Skeletal muscle tissue (tissue), 4 donors: ENCODE data around the gene TNN. TPM values are rescaled to one million over a fixed set of nuclear protein-coding genes. Genes with fewer than 3 reads are reported as not detected.

ENCODE experiments used
- H3K27ac ChIP-seq: one replicate; pipeline ENCODE4 v1.7.0; 2013; ENCODE audit warnings: mild to moderate bottlenecking, low read depth, low read length, inconsistent platforms
- H3K27me3 ChIP-seq, 3 donors: one replicate each; pipeline ENCODE4 v1.7.0; 2013; ENCODE audit warnings: low read length in 3 of 3; ENCODE audit not compliant: control insufficient read depth in 3 of 3, insufficient read depth in 3 of 3
- H3K36me3 ChIP-seq, 3 donors: one replicate each; pipeline ENCODE4 v1.7.0; 2013; ENCODE audit warnings: low read length in 3 of 3; ENCODE audit not compliant: control insufficient read depth in 3 of 3, insufficient read depth in 3 of 3
- H3K4me1 ChIP-seq, 3 donors: one replicate each; pipeline ENCODE4 v1.7.0; 2013; ENCODE audit warnings: low read length in 3 of 3, mild to moderate bottlenecking in 3 of 3; ENCODE audit not compliant: control insufficient read depth in 3 of 3, insufficient read depth in 3 of 3
- H3K4me3 ChIP-seq, 3 donors: one replicate each; pipeline ENCODE4 v1.7.0; 2013; ENCODE audit warnings: low read length in 3 of 3
- H3K9ac ChIP-seq, 3 donors: one replicate each; pipeline ENCODE4 v1.7.0; 2013; ENCODE audit warnings: low read length in 3 of 3, mild to moderate bottlenecking in 3 of 3, moderate library complexity in 2 of 3, low read depth in 1 of 3
- H3K9me3 ChIP-seq, 3 donors: one replicate each; pipeline ENCODE4 v1.7.0; 2013; ENCODE audit warnings: low read length in 3 of 3; ENCODE audit not compliant: control insufficient read depth in 3 of 3
- total RNA-seq: library from RNA; depleted of rRNA; stranded (reverse); fragments of >200 nt; gene quantifications from one replicate; pipeline ENCODE4 v1.2.3, GENCODE V29; 2014
- donor health status: Osteomylitis.

Gene TNN
- total RNA-seq, 1 donor from 2014 or later: 5.7 TPM

GRCh38 chr1:175079338-175079737 is 11.7 kb downstream of the TNN start:
- Histone ChIP-seq H3K4me1 (no peaks in the 10 kb centered on the region), H3K27me3 (peaks cover 0 to 3% (median 3%) of the 10 kb centered on the region in 3 donors), H3K9me3 (no peaks in the 10 kb centered on the region), H3K27ac (no peak overlapping the region), H3K4me3 (no peak overlapping the region), H3K36me3 (no peaks in the 10 kb centered on the region), H3K9ac (no peak overlapping the region)

DNA sequence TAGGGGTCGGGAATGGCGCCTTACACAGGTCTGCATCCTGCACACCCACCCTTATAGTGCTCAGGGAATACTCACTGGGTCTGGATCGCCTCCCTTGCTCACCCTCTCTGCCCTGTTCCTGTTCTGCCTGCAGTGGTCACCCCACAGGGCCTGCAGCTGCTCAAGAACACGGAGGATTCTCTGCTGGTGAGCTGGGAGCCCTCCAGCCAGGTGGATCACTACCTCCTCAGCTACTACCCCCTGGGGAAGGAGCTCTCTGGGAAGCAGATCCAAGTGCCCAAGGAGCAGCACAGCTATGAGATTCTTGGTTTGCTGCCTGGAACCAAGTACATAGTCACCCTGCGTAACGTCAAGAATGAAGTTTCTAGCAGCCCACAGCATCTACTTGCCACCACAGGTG is 12.4 kb downstream of the TNN start:
- Histone ChIP-seq H3K36me3 (no peaks in the 10 kb centered on the region), H3K4me1 (no peaks in the 10 kb centered on the region), H3K27me3 (peaks cover 0 to 3% (median 3%) of the 10 kb centered on the region in 3 donors), H3K9ac (no peak overlapping the region), H3K9me3 (no peaks in the 10 kb centered on the region), H3K27ac (no peak overlapping the region), H3K4me3 (no peak overlapping the region)

GRCh38 chr1:175081983-175082382 is 14.3 kb downstream of the TNN start:
- Histone ChIP-seq H3K27ac (no peak overlapping the region), H3K4me1 (no peaks in the 10 kb centered on the region), H3K9ac (no peak overlapping the region), H3K27me3 (peaks cover 0 to 3% (median 3%) of the 10 kb centered on the region in 3 donors), H3K36me3 (no peaks in the 10 kb centered on the region), H3K9me3 (no peaks in the 10 kb centered on the region), H3K4me3 (no peak overlapping the region)

DNA sequence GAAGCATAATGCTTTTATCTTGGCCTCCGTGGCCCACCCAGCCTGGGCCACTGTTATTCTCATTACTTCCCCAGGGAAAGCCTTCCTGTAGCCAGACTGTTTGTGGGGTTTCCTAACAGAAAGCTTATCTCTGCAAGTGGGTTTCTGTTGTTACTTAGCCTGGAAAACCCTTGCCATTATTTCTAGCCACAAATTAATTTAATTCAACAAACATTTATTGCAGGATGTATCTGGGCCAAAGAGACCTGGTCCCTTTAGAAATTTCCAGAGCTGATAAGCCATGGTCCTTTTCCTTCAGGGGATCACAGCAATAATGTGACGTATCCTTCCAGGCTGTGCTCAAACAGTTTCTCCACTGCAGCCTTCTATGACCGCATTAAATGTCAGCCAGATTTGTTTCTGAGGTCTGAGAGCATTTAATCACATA is 20.9 kb downstream of the TNN start:
- H3K27ac ChIP-seq: no peak overlapping the region
- H3K9me3 ChIP-seq: no peaks in the 10 kb centered on the region
- peaks cover 0 to 3% (median 0%) of the 10 kb centered on the region in 3 donors for H3K4me1 ChIP-seq
- no peaks in the 10 kb centered on the region for H3K36me3 ChIP-seq
- no peak overlapping the region for H3K4me3 ChIP-seq
- H3K9ac ChIP-seq: no peak overlapping the region
- H3K27me3 ChIP-seq: peaks cover 0 to 2% (median 0%) of the 10 kb centered on the region in 3 donors

DNA sequence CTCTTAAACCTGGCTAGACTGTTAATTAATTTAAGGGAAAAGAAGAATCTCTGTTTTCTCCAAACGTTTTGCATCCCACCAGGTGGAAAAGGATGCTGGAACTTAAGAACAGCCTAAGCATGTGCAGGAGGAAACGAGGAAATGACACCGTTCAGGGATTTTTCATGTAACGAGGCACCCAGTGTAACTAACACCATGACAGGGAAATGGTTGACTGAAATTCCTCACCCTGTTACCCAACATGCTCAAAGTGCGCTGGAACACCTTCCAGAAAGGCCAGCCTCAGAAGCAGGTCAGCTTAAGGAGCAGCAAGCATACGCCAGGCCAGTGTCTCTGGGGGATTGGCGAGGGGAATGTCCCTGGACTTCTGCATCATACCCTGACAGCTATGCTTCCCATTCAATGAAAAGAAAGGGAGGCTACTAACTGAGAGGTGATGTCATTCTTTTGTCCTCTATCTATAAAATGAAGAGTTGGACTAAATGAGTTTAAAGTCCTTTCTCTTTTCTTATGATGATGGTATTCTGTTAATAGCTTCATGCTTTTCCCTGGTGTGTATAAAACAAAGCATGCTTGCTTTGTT is 21.6 kb downstream of the TNN start:
- Histone ChIP-seq H3K4me3 (no peak overlapping the region), H3K27me3 (no peaks in the 10 kb centered on the region), H3K4me1 (peaks cover 0 to 3% (median 0%) of the 10 kb centered on the region in 3 donors), H3K36me3 (no peaks in the 10 kb centered on the region), H3K9me3 (no peaks in the 10 kb centered on the region), H3K27ac (no peak overlapping the region), H3K9ac (no peak overlapping the region)

- Histone ChIP-seq H3K4me1 (peaks cover 0 to 3% (median 0%) of the 10 kb centered on the region in 3 donors), H3K27ac (no peak overlapping the region), H3K27me3 (no peaks in the 10 kb centered on the region), H3K9ac (no peak overlapping the region), H3K36me3 (no peaks in the 10 kb centered on the region), H3K9me3 (no peaks in the 10 kb centered on the region), H3K4me3 (no peak overlapping the region)
These were observed 23.1 kb downstream of the TNN start for GRCh38 chr1:175090780-175091179.

DNA sequence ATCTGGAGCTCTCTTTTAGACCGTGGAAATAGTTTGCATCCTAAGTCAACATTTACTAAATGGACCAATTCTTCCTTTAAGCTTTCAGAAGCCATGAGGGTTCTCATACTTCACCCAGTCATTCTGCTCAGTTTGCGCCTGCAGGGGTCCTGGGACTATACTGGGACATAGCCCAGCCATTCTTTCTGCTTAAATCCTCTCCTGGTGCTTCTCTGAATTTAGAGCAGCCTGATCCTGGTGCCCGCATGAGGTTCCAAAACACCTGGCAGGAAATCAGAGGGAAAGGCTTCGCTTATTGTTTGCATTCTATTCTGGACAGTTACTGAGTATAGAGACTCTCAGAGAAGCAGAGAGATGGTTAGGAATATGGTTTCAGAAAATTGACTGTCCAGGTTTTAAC is 27.0 kb downstream of the TNN start:
- no peak overlapping the region for H3K4me3 ChIP-seq
- H3K27ac ChIP-seq: no peak overlapping the region
- H3K9ac ChIP-seq: no peak overlapping the region
- H3K27me3 ChIP-seq: no peaks in the 10 kb centered on the region
- H3K9me3 ChIP-seq: no peaks in the 10 kb centered on the region
- H3K4me1 ChIP-seq: no peaks in the 10 kb centered on the region
- no peaks in the 10 kb centered on the region for H3K36me3 ChIP-seq

- Histone ChIP-seq H3K36me3 (no peaks in the 10 kb centered on the region), H3K27ac (no peak overlapping the region), H3K9ac (no peak overlapping the region), H3K4me1 (no peaks in the 10 kb centered on the region), H3K27me3 (no peaks in the 10 kb centered on the region), H3K9me3 (no peaks in the 10 kb centered on the region), H3K4me3 (no peak overlapping the region)
These were observed 27.4 kb downstream of the TNN start for GRCh38 chr1:175095069-175095468.

DNA sequence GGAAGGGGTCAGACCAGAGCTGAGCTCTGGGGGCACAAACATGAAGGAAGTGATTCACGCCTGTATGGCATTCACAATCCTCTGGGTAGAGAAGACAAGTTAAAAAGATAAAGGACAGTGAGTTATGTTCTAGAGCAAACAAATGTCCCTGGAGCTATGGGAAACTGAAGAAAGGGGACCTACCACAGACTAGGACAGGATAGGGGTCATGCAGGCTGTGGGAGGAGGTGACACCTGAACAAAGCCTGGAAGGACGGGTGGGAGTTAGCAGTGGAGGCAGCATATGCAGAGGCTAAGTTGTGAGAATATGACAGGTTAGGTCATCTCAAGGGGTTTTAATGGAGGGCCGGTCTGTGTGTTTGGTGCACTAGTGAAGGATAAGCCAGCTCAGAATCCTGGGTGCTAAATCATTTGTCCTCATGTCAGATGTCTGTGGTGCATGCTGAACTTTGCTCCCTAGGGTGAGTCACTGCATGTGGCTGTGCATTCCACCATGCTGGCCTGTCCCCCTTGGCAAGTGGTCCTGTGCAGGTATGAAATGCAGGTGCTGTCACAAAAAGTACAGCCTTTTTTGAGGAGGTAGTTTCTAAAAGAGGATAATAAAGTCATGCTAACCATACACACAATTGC is 28.5 kb downstream of the TNN start:
- Histone ChIP-seq H3K9ac (no peak overlapping the region), H3K4me1 (no peaks in the 10 kb centered on the region), H3K9me3 (no peaks in the 10 kb centered on the region), H3K27ac (no peak overlapping the region), H3K36me3 (no peaks in the 10 kb centered on the region), H3K27me3 (no peaks in the 10 kb centered on the region), H3K4me3 (no peak overlapping the region)

DNA sequence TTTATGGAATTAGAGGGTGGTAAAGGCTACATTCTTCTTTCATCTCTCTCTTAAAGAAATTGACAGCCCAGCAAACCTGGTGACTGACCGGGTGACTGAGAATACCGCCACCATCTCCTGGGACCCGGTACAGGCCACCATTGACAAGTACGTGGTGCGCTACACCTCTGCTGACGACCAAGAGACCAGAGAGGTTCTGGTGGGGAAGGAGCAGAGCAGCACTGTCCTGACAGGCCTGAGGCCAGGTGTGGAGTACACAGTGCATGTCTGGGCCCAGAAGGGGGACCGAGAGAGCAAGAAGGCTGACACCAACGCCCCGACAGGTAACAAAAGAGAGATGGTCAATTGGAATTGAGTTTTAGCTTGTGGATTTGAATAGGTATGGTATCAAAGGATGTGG is 29.7 kb downstream of the TNN start:
- H3K36me3 ChIP-seq: no peaks in the 10 kb centered on the region
- H3K27ac ChIP-seq: no peak overlapping the region
- H3K4me3 ChIP-seq: no peak overlapping the region
- no peaks in the 10 kb centered on the region for H3K9me3 ChIP-seq
- no peaks in the 10 kb centered on the region for H3K27me3 ChIP-seq
- no peak overlapping the region for H3K9ac ChIP-seq
- no peaks in the 10 kb centered on the region for H3K4me1 ChIP-seq
